ENCODE measurements around the gene NCKAP5.

NCKAP5 gene

DNA sequence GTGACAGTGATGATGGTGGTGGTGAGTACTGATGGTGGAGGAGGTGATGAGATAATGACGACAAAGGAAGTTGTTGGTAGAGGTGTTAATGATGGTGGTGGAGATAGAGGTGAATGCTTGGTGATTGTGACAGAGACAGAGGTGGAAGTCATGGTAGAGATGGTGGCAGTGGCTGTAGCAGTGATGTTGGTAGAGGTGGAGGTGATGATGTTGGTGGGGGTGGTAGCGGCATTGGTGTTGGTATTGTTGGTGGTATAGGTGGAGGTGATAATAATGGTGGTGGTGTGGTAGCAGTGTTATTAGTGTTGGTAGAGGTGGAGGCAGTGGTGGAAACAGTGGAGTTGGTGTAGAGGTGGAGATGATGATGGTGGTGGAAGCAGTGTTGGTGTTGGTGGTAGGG lies 934.6 kb downstream of the NCKAP5 start:
- H3K9me3 ChIP-seq (ENCODE audit: control insufficient read depth in 2 of 2, low read length in 2 of 2): peaks cover 0 to 3% of the 10 kb centered on the region in 2 donors
- no peak overlapping the region for H3K4me3 ChIP-seq (ENCODE audit: low read length in 2 of 2)
- H3K36me3 ChIP-seq (ENCODE audit: control insufficient read depth in 2 of 2, insufficient read depth in 2 of 2, low read length in 2 of 2): no peaks in the 10 kb centered on the region
- H3K27ac ChIP-seq (ENCODE audit: low read depth in 2 of 2, low read length in 2 of 2): no peak overlapping the region
- H3K4me1 ChIP-seq (ENCODE audit: control insufficient read depth in 2 of 2, insufficient read depth in 2 of 2, low read length in 2 of 2): peaks cover 0 to 5% of the 10 kb centered on the region in 2 donors
- H3K27me3 ChIP-seq (ENCODE audit: control insufficient read depth in 2 of 2, insufficient read depth in 2 of 2, low read length in 2 of 2): no peaks in the 10 kb centered on the region
- H3K9ac ChIP-seq (ENCODE audit: low read depth in 1 of 2, low read length in 2 of 2): no peak overlapping the region

GRCh38 chr2:132632000-132632649 lies 936.1 kb downstream of the NCKAP5 start:
- Histone ChIP-seq H3K27me3 (ENCODE audit: control insufficient read depth in 2 of 2, insufficient read depth in 2 of 2, low read length in 2 of 2) (no peaks in the 10 kb centered on the region), H3K9ac (ENCODE audit: low read depth in 1 of 2, low read length in 2 of 2) (no peak overlapping the region), H3K36me3 (ENCODE audit: control insufficient read depth in 2 of 2, insufficient read depth in 2 of 2, low read length in 2 of 2) (no peaks in the 10 kb centered on the region), H3K4me1 (ENCODE audit: control insufficient read depth in 2 of 2, insufficient read depth in 2 of 2, low read length in 2 of 2) (peaks cover 0 to 5% of the 10 kb centered on the region in 2 donors), H3K9me3 (ENCODE audit: control insufficient read depth in 2 of 2, low read length in 2 of 2) (no peaks in the 10 kb centered on the region), H3K27ac (ENCODE audit: low read depth in 2 of 2, low read length in 2 of 2) (peak overlapping the region in 1 of 2 donors; percentile 6), H3K4me3 (ENCODE audit: low read length in 2 of 2) (no peak overlapping the region)

GRCh38 chr2:132627536-132627935 lies 940.7 kb downstream of the NCKAP5 start:
- H3K4me1 ChIP-seq (ENCODE audit: control insufficient read depth in 2 of 2, insufficient read depth in 2 of 2, low read length in 2 of 2): peaks cover 0 to 3% of the 10 kb centered on the region in 2 donors
- H3K9ac ChIP-seq (ENCODE audit: low read depth in 1 of 2, low read length in 2 of 2): no peak overlapping the region
- H3K27me3 ChIP-seq (ENCODE audit: control insufficient read depth in 2 of 2, insufficient read depth in 2 of 2, low read length in 2 of 2): no peaks in the 10 kb centered on the region
- H3K27ac ChIP-seq (ENCODE audit: low read depth in 2 of 2, low read length in 2 of 2): no peak overlapping the region
- H3K4me3 ChIP-seq (ENCODE audit: low read length in 2 of 2): no peak overlapping the region
- no peaks in the 10 kb centered on the region for H3K9me3 ChIP-seq (ENCODE audit: control insufficient read depth in 2 of 2, low read length in 2 of 2)
- no peaks in the 10 kb centered on the region for H3K36me3 ChIP-seq (ENCODE audit: control insufficient read depth in 2 of 2, insufficient read depth in 2 of 2, low read length in 2 of 2)

DNA sequence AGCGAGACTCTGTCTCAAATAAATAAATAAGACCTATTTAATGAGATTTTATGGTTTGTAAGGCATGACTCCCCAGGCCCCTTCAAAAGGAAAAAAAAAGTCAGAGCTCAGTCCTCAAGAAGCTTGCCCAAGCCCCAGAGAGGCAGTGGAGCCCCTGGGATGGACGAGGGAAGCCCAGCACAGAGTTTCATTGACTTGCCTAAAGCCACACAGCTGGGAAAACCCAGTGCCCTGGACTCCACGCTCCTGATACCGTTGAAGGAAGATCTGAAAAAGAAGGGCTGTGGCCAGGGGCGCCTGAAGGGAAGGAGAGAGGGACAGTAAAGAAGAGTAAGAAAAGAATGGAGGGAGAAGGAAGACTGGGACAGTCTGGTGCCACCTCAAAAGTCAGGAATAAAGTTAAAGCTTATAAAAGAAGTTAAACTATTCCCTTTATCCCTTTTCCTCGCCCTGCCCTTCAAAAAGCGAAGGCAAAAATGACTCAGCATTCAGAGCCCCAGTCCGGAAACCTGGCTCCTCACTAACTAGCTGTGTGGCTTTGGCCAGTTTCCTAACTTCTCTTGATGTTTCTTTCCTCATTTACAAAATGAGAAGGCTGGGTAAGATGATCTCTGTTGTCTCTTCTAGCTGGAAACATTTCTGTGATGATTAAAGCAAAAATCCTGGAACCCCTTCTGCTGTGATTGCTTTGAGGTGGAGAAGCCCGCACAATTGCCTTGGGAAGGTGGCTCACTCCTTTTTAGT lies 945.0 kb downstream of the NCKAP5 start:
- H3K36me3 ChIP-seq (ENCODE audit: control insufficient read depth in 2 of 2, insufficient read depth in 2 of 2, low read length in 2 of 2): no peaks in the 10 kb centered on the region

More for the DNA sequence above, 945.0 kb downstream of the NCKAP5 start:
- Histone ChIP-seq H3K9me3 (ENCODE audit: control insufficient read depth in 2 of 2, low read length in 2 of 2) (no peaks in the 10 kb centered on the region), H3K4me1 (ENCODE audit: control insufficient read depth in 2 of 2, insufficient read depth in 2 of 2, low read length in 2 of 2) (no peaks in the 10 kb centered on the region), H3K27ac (ENCODE audit: low read depth in 2 of 2, low read length in 2 of 2) (no peak overlapping the region), H3K27me3 (ENCODE audit: control insufficient read depth in 2 of 2, insufficient read depth in 2 of 2, low read length in 2 of 2) (no peaks in the 10 kb centered on the region), H3K4me3 (ENCODE audit: low read length in 2 of 2) (no peak overlapping the region), H3K9ac (ENCODE audit: low read depth in 1 of 2, low read length in 2 of 2) (no peak overlapping the region)
